HCT116 (cell line): ENCODE data around the gene TTC17. TPM values are rescaled to one million over a fixed set of nuclear protein-coding genes. Genes with fewer than 3 reads are reported as not detected.

ENCODE experiments used
- ATAC-seq: fragments of 200-7000 bp; cut with Tn5 transposase; 2 replicates; pipeline ENCODE4 v1.9.1; 2020; ENCODE audit warnings: mild to moderate bottlenecking, moderate library complexity
- BruUV-seq: library from RNA; stranded (reverse); fragments of 400-500 nt; replicated peaks from 2 replicates; lab custom pipeline; 2021; lab: Mats Ljungman, UMichigan
- CTCF ChIA-PET: fragments of 300-600 bp; sonication (Branson Sonifier 250); formaldehyde crosslinking; loops from one replicate; lab custom pipeline; 2021; ENCODE audit warnings: antibody characterized with exemption; lab: Charles Lee
- POLR2A ChIA-PET: fragments of 300-600, 350-600 bp; sonication (Branson Sonifier 250); formaldehyde crosslinking; loops from one replicate; lab custom pipeline; 2021; ENCODE audit warnings: antibody characterized with exemption; lab: Charles Lee
- RAD21 ChIA-PET, 2 experiments: fragments of 300-600 bp; sonication (Branson Sonifier 250); formaldehyde crosslinking; loops; one replicate each; lab custom pipeline; 2023; ENCODE audit warnings: low total read pairs in 2 of 2; ENCODE audit not compliant: uncharacterized antibody in 2 of 2, unreplicated experiment in 2 of 2, low non-redundant PET in 1 of 2; lab: Charles Lee
- DNase-seq: peaks from one replicate; pipeline ENCODE4 v3.0.0-alpha.2; 2010; ENCODE audit warnings: low read depth, low spot score
- H2AFZ ChIP-seq: fragments of 200-600 bp; shearing (Covaris generic), sonication (generic); 2 replicates; pipeline ENCODE4 v1.6.1; 2017; ENCODE audit warnings: low read depth, mixed run types, mixed read lengths, antibody characterized with exemption, low read length; ENCODE audit not compliant: poor library complexity, severe bottlenecking
- H3K27ac ChIP-seq: 2 replicates; pipeline ENCODE4 v1.5.1; 2012; ENCODE audit warnings: low read depth, low read length
- H3K27me3 ChIP-seq: fragments of 200-600 bp; sonication (generic); 2 replicates; pipeline ENCODE4 v1.6.1; 2016; ENCODE audit warnings: mixed run types, low read length, mixed read lengths; ENCODE audit not compliant: insufficient read depth
- H3K36me3 ChIP-seq, 2 experiments: fragments of 200-500 bp in 1 of 2; fragments of 200-600 bp in 1 of 2; sonication (Bioruptor generic) in 1 of 2; sonication (generic) in 1 of 2; 2 replicates each; pipeline versions ENCODE4 v1.5.1 to v1.6.1; 2014 to 2016; ENCODE audit warnings: low read length in 2 of 2, inconsistent platforms in 1 of 2, mixed read lengths in 1 of 2, mixed run types in 1 of 2; ENCODE audit not compliant: insufficient read depth in 2 of 2, control insufficient read depth in 1 of 2
- H3K4me1 ChIP-seq, 2 experiments: fragments of 200-600 bp in 1 of 2; sonication (generic) in 1 of 2; 2 replicates each; pipeline versions ENCODE4 v1.5.1 to v1.6.1; 2012 to 2017; ENCODE audit warnings: low read length in 2 of 2, inconsistent platforms in 1 of 2, mild to moderate bottlenecking in 1 of 2, mixed read lengths in 1 of 2, mixed run types in 1 of 2, moderate library complexity in 1 of 2; ENCODE audit not compliant: insufficient read depth in 2 of 2, control insufficient read depth in 1 of 2
- H3K4me2 ChIP-seq: fragments of 200-600 bp; sonication (generic); 2 replicates; pipeline ENCODE4 v1.6.1; 2017; ENCODE audit warnings: mixed run types, low read length, mixed read lengths
- H3K4me3 ChIP-seq, 2 experiments: fragments of 200-600 bp in 1 of 2; sonication (generic) in 1 of 2; replicated peaks in 1 of 2; 2 replicates each; pipeline ENCODE4 v1.5.1; 2011 to 2016; ENCODE audit warnings: low read length in 2 of 2, control low read depth in 1 of 2, low read depth in 1 of 2, mild to moderate bottlenecking in 1 of 2, mixed read lengths in 1 of 2, mixed run types in 1 of 2
- H3K79me2 ChIP-seq: fragments of 200-600 bp; sonication (generic); 2 replicates; pipeline ENCODE4 v1.6.1; 2017; ENCODE audit warnings: mild to moderate bottlenecking, mixed run types, low read length, moderate library complexity, mixed read lengths; ENCODE audit not compliant: insufficient read depth
- H3K9ac ChIP-seq: fragments of 200-600 bp; sonication (generic); 2 replicates; pipeline ENCODE4 v1.6.1; 2016; ENCODE audit warnings: low read length, mixed read lengths
- H3K9me2 ChIP-seq: fragments of 200-600 bp; sonication (generic), shearing (Covaris generic); 2 replicates; pipeline ENCODE4 v1.6.1; 2017; ENCODE audit warnings: mixed run types, mild to moderate bottlenecking, moderate library complexity; ENCODE audit not compliant: insufficient read depth
- H3K9me3 ChIP-seq, 2 experiments: fragments of 200-500 bp in 1 of 2; fragments of 200-600 bp in 1 of 2; sonication (Bioruptor generic) in 1 of 2; sonication (generic) in 1 of 2; 2 replicates each; pipeline ENCODE4 v1.6.1; 2014 to 2017; ENCODE audit warnings: low read length in 2 of 2, mixed read lengths in 2 of 2, inconsistent platforms in 1 of 2, low read depth in 1 of 2, mild to moderate bottlenecking in 1 of 2, mixed run types in 1 of 2, moderate library complexity in 1 of 2; ENCODE audit not compliant: control insufficient read depth in 1 of 2, insufficient read depth in 1 of 2
- H4K20me1 ChIP-seq: fragments of 200-600 bp; sonication (generic), shearing (Covaris generic); 2 replicates; pipeline ENCODE4 v1.6.1; 2017; ENCODE audit warnings: mixed run types, mild to moderate bottlenecking, moderate library complexity; ENCODE audit not compliant: insufficient read depth
- CEBPB ChIP-seq: IDR thresholded peaks from 2 replicates; pipeline ENCODE4 v1.6.1; 2012; ENCODE audit warnings: low read depth
- EGR1 ChIP-seq: IDR thresholded peaks from 2 replicates; pipeline ENCODE4 v1.6.1; 2012; ENCODE audit warnings: low read depth
- ELF1 ChIP-seq: IDR thresholded peaks from 2 replicates; pipeline ENCODE4 v1.6.1; 2012; ENCODE audit warnings: low read depth, borderline replicate concordance
- EZH2 ChIP-seq: fragments of 200-600 bp; sonication (generic); IDR thresholded peaks from 2 replicates; pipeline ENCODE4 v1.6.1; 2017; ENCODE audit warnings: antibody characterized with exemption, mixed run types
- EZH2phosphoT487 ChIP-seq: fragments of 200-600 bp; IDR thresholded peaks from 2 replicates; pipeline ENCODE4 v1.6.1; 2018; ENCODE audit warnings: antibody characterized with exemption, borderline replicate concordance
- FOSL1 ChIP-seq: IDR thresholded peaks from 2 replicates; pipeline ENCODE4 v1.6.1; 2012; ENCODE audit warnings: low read depth
- JUND ChIP-seq: IDR thresholded peaks from 2 replicates; pipeline ENCODE4 v1.6.1; 2012
- POLR2A ChIP-seq: IDR thresholded peaks from 2 replicates; pipeline ENCODE4 v1.7.0; 2011; ENCODE audit warnings: borderline replicate concordance; ENCODE audit not compliant: insufficient read depth, insufficient read length; ENCODE audit errors: extremely low read depth
- RAD21 ChIP-seq: IDR thresholded peaks from 2 replicates; pipeline ENCODE4 v1.6.1; 2012; ENCODE audit warnings: low read depth, mild to moderate bottlenecking
- SIN3A ChIP-seq: IDR thresholded peaks from 2 replicates; pipeline ENCODE4 v1.6.1; 2012; ENCODE audit warnings: low read depth
- SP1 ChIP-seq: IDR thresholded peaks from 2 replicates; pipeline ENCODE4 v1.6.1; 2012; ENCODE audit warnings: low read depth
- SRF ChIP-seq: IDR thresholded peaks from 2 replicates; pipeline ENCODE4 v1.6.1; 2012; ENCODE audit warnings: low read depth
- ZFX ChIP-seq: fragments of 450-650 bp; IDR thresholded peaks from 2 replicates; pipeline ENCODE4 v1.6.1; 2017
- ZNF274 ChIP-seq: fragments of 200-500 bp; sonication (Bioruptor generic); IDR thresholded peaks from 2 replicates; pipeline ENCODE4 v1.6.1; 2014; ENCODE audit warnings: mild to moderate bottlenecking, low read depth, low read length, inconsistent platforms
- intact Hi-C: fragments of 100-400 bp; cut with micrococcal nuclease; formaldehyde crosslinking; loops from 2 replicates; pipeline ENCODE4 v1.10.0; 2022
- total RNA-seq: library from RNA; stranded (reverse); gene quantifications from one replicate; pipeline ENCODE4 v1.2.1, GENCODE V29; 2021; ENCODE audit not compliant: unreplicated experiment
- TF ChIP-seq, protein P1 (sequence below): IDR thresholded peaks from 2 replicates; pipeline ENCODE4 v1.6.1; 2012
- TF ChIP-seq, protein P2 (sequence below): IDR thresholded peaks from 2 replicates; pipeline ENCODE4 v1.6.1; 2012

TTC17 gene
- total RNA-seq, 1 experiment from 2014 or later = 51.6 TPM

DNA sequence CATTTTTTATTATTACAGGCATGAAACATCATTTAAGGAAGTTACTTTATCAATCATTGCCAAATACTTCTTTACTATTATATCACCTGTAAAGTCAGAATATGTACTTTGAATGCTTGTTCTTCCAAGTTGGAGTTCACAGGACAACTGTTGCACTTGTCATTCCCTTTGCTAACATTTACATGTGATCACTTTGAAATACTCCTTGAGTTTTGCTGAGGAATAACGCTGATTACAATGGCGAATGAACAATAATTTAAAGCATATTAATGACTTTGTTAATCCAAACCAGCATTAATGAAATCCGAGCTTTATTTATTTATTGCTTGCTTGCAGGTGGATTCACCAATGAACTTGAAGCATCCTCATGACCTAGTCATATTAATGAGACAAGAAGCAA is 20.2 kb downstream of the TTC17 start:
- Histone ChIP-seq H3K9ac (no peak overlapping the region), H3K36me3 (peaks cover 2 to 9% of the 10 kb centered on the region in 2 experiments; a peak in 3 of 4 replicates), H3K9me3 (no peaks in the 10 kb centered on the region), H2AFZ (no peak overlapping the region), H3K4me2 (no peak overlapping the region), H3K9me2 (no peaks in the 10 kb centered on the region), H3K4me1 (no peaks in the 10 kb centered on the region), H3K4me3 (no peak overlapping the region), H4K20me1 (no peaks in the 10 kb centered on the region), H3K27ac (no peak overlapping the region), H3K27me3 (no peaks in the 10 kb centered on the region), H3K79me2 (peaks cover 41% of the 10 kb centered on the region)
- ATAC-seq (no peak), DNase-seq (no peak)
- BruUV-seq = no TSS peak
- POLR2A ChIA-PET = no interaction called here
- intact Hi-C loops = no loop called here
- CTCF ChIA-PET = no interaction called here
- TF ChIP-seq JUND = no peak
- TF ChIP-seq, protein P1, sequence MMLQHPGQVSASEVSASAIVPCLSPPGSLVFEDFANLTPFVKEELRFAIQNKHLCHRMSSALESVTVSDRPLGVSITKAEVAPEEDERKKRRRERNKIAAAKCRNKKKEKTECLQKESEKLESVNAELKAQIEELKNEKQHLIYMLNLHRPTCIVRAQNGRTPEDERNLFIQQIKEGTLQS = no peak
- no peak for TF ChIP-seq EGR1
- TF ChIP-seq SP1 = no peak
- no peak for TF ChIP-seq SIN3A
- TF ChIP-seq ZNF274 = no peak
- no peak for TF ChIP-seq POLR2A
- no peak for TF ChIP-seq ZFX
- RAD21 ChIA-PET = no interaction called here

DNA sequence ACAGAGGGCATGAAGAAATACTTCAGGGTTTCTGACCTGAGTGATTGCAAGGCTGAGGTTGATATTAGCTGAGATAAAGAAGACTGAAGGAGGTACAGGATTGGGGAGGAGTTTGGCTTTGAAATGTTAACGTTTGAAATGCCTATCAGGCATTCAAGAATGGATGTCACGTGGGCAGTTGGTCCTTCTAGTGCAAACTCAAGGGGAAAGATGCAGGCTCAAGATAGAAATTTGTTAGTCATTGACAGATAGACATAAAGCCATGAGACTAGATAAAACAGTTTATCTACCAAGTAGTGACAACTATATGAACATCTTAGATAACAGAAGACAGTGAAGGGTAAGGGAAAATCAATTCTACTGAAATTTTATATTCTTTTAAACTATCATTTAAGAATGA is 23.1 kb downstream of the TTC17 start:
- H3K9me3 ChIP-seq = no peaks in the 10 kb centered on the region
- H4K20me1 ChIP-seq = no peaks in the 10 kb centered on the region
- TF ChIP-seq CEBPB (no peak), RAD21 (no peak), JUND (no peak), EZH2phosphoT487 (no peak), EGR1 (no peak), ELF1 (no peak), FOSL1 (no peak), SIN3A (no peak), POLR2A (no peak), EZH2 (no peak), SRF (no peak)
- TF ChIP-seq, protein P1 = no peak
- TF ChIP-seq, protein P2, sequence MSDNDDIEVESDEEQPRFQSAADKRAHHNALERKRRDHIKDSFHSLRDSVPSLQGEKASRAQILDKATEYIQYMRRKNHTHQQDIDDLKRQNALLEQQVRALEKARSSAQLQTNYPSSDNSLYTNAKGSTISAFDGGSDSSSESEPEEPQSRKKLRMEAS = no peak
- ChIA-PET CTCF (no interaction called here), POLR2A (no interaction called here), RAD21 (no interaction called here)
- H3K4me1 ChIP-seq = no peaks in the 10 kb centered on the region
- H3K27me3 ChIP-seq = no peaks in the 10 kb centered on the region
- H3K9ac ChIP-seq = no peak overlapping the region
- no peak overlapping the region for H3K4me3 ChIP-seq
- no peak overlapping the region for H2AFZ ChIP-seq
- DNase-seq (no peak), ATAC-seq (no peak)
- no peak overlapping the region for H3K27ac ChIP-seq
- peaks cover 2 to 9% of the 10 kb centered on the region in 2 experiments; a peak in 2 of 4 replicates for H3K36me3 ChIP-seq
- no peaks in the 10 kb centered on the region for H3K9me2 ChIP-seq
- BruUV-seq = TSS peak; percentile 23
- H3K79me2 ChIP-seq = peaks cover 14% of the 10 kb centered on the region
- no peak overlapping the region for H3K4me2 ChIP-seq
- intact Hi-C loops = no loop called here
